ACC112 (cell line): ENCODE measurements around the gene JAKMIP2.

Source experiments
- H2AFZ ChIP-seq: fragments of 200-600 bp; sonication (generic); one replicate; pipeline ENCODE4 v1.6.0; 2017; ENCODE audit warnings: antibody characterized with exemption, low read length; ENCODE audit not compliant: unreplicated experiment
- H3K27ac ChIP-seq: fragments of 200-600 bp; sonication (generic); 2 replicates; pipeline ENCODE4 v1.5.1; 2014; ENCODE audit warnings: low read depth, mild to moderate bottlenecking, antibody characterized with exemption, low read length, moderate library complexity
- H3K27me3 ChIP-seq: fragments of 200-600 bp; sonication (generic); 2 replicates; pipeline ENCODE4 v1.6.1; 2014; ENCODE audit warnings: mild to moderate bottlenecking, antibody characterized with exemption, low read length, moderate library complexity, mixed read lengths; ENCODE audit not compliant: insufficient read depth
- H3K36me3 ChIP-seq: fragments of 200-600 bp; sonication (generic); 2 replicates; pipeline ENCODE4 v1.6.1; 2016; ENCODE audit warnings: mild to moderate bottlenecking, antibody characterized with exemption, low read length, moderate library complexity, mixed read lengths; ENCODE audit not compliant: insufficient read depth
- H3K4me1 ChIP-seq: fragments of 200-600 bp; sonication (generic); one replicate; pipeline ENCODE4 v1.6.1; 2016; ENCODE audit warnings: low read length, mixed read lengths; ENCODE audit not compliant: insufficient read depth, unreplicated experiment, control insufficient read depth
- H3K4me3 ChIP-seq: fragments of 200-600 bp; sonication (generic); 2 replicates; pipeline ENCODE4 v1.5.1; 2014; ENCODE audit warnings: mild to moderate bottlenecking, low read depth, low read length
- H3K79me2 ChIP-seq: fragments of 200-600 bp; sonication (generic); one replicate; pipeline ENCODE4 v1.6.0; 2016; ENCODE audit warnings: low read length; ENCODE audit not compliant: control insufficient read depth, unreplicated experiment, insufficient read depth

JAKMIP2 gene

GRCh38 chr5:147544556-147544955, 238.0 kb downstream of the JAKMIP2 start:
- H2AFZ ChIP-seq = no peak overlapping the region
- H3K79me2 ChIP-seq = no peaks in the 10 kb centered on the region
- peaks cover 3% of the 10 kb centered on the region for H3K4me1 ChIP-seq
- H3K4me3 ChIP-seq = no peak overlapping the region
- no peak overlapping the region for H3K27ac ChIP-seq
- H3K36me3 ChIP-seq = no peaks in the 10 kb centered on the region
- H3K27me3 ChIP-seq = no peaks in the 10 kb centered on the region

GRCh38 chr5:147539053-147539452, 243.5 kb downstream of the JAKMIP2 start:
- Histone ChIP-seq H3K27ac (no peak overlapping the region), H2AFZ (no peak overlapping the region), H3K36me3 (no peaks in the 10 kb centered on the region), H3K27me3 (no peaks in the 10 kb centered on the region), H3K4me3 (no peak overlapping the region), H3K79me2 (no peaks in the 10 kb centered on the region), H3K4me1 (peaks cover 29% of the 10 kb centered on the region)

- Histone ChIP-seq H3K36me3 (no peaks in the 10 kb centered on the region), H3K79me2 (no peaks in the 10 kb centered on the region), H3K27me3 (no peaks in the 10 kb centered on the region), H2AFZ (no peak overlapping the region), H3K4me1 (peaks cover 33% of the 10 kb centered on the region), H3K4me3 (no peak overlapping the region), H3K27ac (no peak overlapping the region)
These were observed 244.3 kb downstream of the JAKMIP2 start for GRCh38 chr5:147538236-147538635.
